ENCODE results near the gene RAB37.

- no peak for TF ChIP-seq CTCF (conservative IDR thresholded peaks at IDR 0.05; ENCODE audit: low read length)
- no peak for TF ChIP-seq EZH2phosphoT487 (IDR thresholded peaks at IDR 0.05; ENCODE audit: borderline replicate concordance)
Measured at GRCh38 chr17:74761419-74761818, 24.4 kb downstream of the RAB37 start.

Data from Loucy (cell line).